ENCODE results near the gene TARM1.
A peak's percentile ranks its signal among the peaks of the same experiment; 100 is the strongest.

The TARM1 gene

DNA sequence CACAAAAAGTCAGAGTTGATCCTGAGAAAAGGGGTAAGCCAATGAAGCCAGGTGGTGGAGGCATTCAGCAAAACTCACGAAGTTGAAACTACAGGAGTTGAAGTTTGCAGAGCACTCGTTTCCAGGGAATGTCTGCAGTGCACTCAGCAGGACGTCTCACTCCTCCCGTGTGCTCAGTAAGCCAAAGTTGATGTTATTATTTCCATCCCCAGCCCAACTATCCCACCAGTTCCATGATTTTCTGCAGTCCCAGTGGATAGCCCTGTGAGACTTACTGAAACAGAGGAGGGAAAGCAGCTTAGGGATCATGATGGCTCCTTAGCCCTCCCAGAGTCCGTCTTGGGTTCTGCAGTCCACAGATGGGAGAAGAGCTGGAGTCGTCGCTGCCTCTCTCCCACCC, at the start of gene TARM1:
TARM1 (minus strand) TSS at position 334 of the 400 bp plus-strand sequence; CDS start at position 309, 25 bp downstream.
- DNase-seq (ENCODE audit: low spot score), result no peak

DNA sequence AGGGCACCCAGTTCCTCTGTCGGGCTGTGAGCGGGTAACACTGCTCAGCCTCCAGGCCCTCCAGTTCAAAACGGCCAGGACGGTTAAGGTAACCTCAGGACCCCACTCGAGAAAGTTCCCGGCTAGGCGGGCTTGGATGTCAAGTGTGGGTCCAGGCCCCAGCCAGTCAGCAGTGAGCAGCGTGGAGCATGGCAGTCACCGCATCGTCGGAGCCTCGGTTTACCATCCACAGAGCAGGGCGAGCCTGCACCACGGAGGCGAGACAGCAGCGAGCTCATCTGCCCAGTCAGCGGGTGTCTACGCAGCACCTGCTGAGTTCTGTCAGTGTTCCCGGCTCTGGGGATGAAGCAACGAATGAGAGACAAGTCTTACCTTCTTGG, 48.4 kb upstream of the TARM1 start:
- DNase-seq (ENCODE audit: low spot score), result no peak

DNA sequence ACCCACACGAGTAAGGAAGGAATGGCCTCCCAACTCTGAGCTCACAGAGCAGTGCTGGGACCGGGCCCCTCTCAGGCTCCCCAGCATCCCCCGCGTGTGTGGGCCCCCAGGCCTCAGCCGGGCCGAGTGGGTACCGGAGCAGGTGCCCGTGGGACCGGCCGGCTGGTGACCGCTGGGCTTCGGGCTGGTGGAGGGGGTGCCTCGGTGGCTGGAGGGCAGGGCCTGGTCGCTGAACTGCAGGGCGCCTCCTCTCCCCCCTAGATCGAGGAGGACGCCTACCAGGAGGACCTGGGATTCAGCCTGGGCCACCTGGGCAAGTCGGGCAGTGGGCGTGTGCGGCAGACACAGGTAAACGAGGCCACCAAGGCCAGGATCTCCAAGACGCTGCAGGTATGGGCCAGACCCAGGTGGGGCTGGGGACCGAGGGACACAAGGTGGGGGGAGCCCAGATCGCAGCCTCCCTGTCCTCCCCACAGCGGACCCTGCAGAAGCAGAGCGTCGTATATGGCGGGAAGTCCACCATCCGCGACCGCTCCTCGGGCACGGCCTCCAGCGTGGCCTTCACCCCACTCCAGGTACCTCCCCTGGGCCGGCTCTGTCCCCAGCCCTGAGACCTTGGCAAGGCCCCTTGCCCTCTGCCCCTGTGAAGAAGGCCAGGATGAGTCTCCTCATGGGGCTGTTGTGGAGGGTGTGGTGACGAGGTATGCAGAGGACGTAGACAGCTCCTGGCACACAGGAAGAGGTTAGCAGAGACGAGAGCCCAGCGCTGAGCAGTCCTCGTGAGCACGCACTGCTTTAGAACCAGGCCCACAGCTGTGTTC, 47.8 kb upstream of the TARM1 start:
- no peak for DNase-seq (ENCODE audit: low spot score)

DNA sequence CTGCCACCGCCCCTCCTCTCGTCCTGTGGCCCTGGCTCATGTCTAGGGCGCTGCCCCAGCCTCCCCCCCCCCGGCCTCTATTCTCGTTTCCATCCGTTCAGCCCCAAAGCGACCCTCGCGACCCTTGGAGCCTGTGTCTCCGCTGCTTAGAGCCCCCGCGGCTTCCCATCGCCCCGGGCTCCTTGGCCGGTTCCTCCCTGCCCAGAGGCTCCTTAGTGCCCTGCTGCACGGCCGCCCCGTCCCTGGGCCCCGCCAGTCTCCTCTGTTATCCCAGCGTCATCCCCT, 47.2 kb upstream of the TARM1 start:
- DNase-seq (ENCODE audit: low spot score), result no peak

DNA sequence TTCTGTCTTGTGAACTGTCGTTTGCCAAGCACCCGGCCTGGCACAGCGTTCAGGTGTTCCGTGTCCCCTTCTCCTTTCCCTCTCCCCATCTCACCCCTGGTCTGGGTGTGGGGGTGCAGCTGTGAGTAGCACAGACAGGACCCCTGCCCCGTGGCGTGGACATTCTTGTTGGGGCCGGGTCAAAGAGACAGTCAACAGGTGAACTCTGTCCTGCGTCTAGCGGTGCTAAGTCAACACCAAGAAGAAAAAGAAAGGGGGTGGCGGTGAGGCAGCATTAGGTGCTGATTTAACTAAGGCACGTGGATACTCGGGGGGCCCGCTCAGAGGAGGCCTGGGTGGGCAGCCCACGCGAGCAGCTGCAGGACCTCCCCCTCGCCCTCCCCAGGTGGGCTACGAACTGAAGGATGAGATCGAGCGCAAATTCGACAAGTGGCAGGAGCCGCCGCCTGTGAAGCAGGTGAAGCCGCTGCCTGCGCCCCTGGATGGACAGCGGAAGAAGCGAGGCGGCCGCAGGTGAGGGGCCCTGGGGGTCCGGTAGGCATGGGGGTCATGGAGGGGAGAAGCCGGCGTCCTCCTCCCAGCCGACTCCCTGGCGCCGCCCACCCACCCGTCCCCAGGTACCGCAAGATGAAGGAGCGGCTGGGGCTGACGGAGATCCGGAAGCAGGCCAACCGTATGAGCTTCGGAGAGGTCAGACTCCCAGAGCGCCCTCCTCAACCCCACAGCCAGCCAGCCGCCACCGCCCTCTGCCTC, 46.7 kb upstream of the TARM1 start:
- DNase-seq (ENCODE audit: low spot score), result no peak

DNA sequence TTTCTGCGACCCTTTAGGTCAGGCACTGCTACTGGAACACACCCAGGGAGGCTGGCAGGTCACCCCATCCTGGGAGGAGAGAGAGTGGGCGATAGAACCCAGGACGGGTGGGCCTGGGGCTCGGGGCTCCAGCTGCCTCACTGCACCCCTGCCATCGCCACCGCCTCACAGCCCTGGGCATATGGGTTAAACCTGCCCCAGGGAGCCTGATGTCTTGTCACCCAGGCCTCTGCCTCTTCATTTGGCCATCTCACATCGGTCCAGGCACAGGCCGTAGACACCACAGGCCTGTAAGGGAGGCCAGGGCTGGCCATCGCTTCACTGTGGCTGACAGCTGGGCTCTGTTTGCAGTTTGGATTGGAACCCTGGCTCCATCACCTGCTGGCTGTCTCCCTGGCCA, 44.5 kb upstream of the TARM1 start:
- no peak for DNase-seq (ENCODE audit: low spot score)

DNA sequence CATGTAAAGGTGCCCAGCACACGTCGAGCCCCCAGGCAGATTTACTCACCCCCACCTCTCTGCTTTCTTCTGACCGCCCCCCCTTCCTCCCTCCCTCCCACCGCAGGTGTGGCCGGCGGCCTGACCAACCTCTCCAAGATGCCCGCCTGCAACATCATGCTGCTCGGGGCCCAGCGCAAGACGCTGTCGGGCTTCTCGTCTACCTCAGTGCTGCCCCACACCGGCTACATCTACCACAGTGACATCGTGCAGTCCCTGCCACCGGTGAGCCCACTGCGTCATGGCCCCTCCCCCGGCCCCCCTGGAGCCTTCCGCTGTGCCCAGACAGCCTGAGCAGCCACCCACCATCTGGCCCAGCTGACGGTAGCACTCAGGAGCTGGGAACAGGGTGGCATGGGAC, 43.2 kb upstream of the TARM1 start:
- no peak for DNase-seq (ENCODE audit: low spot score)

DNA sequence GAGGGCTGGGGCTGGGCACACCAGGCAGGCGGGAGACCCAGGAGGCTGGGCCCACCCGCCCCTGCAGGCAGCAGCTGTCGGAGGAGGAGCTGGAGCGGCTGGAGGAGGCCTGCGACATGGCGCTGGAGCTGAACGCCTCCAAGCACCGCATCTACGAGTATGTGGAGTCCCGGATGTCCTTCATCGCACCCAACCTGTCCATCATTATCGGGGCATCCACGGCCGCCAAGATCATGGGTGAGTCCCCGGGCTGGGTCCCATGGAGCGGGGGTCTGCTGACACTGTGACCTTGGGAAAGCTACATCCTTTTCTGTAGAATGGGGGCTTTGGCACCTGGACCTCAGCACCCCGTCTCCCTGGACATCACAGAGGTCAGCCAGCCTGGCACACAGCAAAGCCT, 42.5 kb upstream of the TARM1 start:
- no peak for DNase-seq (ENCODE audit: low spot score)

DNA sequence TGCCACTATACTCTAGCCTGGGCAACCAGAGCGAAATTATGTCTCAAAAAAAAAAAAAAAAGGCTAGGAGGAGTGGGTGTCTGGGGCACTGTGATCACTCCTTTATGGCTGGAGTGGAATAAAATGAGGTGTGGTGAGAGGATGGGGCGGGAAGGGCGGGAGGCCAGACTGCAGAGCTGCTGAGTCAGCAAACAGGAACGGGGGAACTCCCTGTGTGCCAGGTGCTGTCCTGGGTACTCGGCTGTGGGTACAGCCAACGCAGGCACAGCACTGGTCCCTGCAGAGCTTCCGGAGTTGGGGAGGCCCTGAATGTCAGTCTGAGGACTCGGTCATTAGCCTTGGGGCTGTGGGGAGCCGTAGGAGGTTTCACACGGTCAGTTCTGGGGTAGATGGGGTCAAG, 40.1 kb upstream of the TARM1 start:
- no peak for DNase-seq (ENCODE audit: low spot score)

DNA sequence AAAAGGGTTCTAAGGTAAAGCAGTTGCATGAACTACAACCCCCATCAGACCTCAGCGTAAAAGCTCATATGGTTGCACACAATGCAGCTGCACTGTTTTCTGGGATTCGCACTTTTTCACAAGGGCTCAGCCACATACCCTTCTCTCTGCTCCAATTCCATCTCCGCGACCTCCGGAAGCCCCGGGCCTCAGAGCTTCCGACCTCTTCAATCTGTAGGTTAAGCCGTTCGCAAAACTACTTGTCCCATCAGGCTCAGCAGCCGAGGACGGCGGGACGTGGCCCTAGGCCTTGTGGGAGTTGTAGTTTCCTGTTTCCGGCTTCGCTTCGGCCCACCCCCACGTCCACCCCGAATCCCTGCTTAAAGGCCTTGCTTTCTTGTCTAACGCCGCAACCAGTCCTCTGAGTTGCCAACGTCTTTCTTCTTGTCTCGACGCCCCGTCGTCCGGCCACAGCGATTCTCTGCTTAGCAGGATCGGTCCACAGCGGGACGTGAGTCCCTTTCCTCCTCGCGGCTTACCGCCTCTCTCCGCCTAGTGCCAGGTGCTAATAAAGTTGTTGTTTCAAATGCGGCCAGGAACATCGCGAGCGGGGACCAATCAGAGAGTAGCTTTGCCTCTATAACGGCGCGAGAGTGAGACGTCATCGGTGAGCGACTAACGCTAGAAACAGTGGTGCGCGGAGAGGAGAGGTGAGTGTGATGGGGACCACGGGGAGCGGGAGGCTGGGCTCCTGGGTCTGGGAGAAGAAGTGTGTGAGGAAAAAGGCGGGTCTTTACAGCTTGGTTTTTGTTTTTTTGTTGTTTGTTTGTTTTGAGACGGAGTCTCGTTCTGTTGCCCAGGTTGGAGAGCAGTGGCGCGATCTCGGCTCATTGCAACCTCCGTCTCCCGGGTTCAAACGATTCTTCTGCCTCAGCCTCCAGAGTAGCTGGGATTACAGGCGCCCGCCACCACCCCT, 34.2 kb upstream of the TARM1 start, which contains the start of the genes PRPF31 and TFPT:
PRPF31 (plus strand) TSS at position 646 of the 955 bp plus-strand sequence. CDS start 2,525 bp downstream, outside the sequence.
TFPT (minus strand) TSS at position 549 of the 955 bp plus-strand sequence; CDS start at position 161, 388 bp downstream.
- peak; percentile 96 for DNase-seq (ENCODE audit: low spot score)

DNA sequence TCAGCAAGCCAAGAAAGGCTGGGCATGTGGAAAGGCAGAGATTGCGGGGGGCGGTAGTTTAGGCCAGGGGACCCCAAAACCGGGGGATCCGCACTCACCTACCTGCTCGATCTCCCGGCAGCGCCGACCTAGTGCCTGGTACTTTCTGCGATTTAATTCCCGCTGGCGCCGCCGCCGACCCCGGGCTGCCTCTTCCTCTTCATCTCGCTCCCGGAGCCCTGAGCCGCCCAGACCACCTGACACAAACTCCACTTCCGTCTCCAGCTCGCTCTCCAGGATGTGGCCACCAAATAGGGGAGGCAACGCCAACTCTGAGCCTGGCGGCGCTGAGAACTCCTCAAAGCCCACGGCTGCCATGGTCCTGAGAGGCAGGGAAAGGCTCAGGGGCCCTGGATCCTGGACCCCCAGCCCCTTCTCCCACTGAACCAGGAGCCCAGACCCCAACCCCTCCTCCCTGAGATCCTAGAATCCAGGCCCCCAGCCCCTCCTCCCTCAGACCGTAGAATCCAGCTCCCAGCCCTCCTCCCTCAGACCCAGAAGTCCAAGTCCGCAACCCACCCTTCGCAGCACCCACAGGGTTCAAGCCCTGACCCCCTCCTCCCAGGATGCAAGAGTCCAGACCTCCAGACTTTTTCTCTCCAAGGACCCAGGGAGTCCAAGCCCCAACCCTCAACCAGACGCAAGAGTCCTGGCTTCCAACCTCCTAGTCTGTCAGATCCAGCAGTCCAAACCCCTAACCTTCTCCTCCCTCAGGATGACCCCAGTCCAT, 33.4 kb upstream of the TARM1 start:
- peak; percentile 57 for DNase-seq (ENCODE audit: low spot score)

DNA sequence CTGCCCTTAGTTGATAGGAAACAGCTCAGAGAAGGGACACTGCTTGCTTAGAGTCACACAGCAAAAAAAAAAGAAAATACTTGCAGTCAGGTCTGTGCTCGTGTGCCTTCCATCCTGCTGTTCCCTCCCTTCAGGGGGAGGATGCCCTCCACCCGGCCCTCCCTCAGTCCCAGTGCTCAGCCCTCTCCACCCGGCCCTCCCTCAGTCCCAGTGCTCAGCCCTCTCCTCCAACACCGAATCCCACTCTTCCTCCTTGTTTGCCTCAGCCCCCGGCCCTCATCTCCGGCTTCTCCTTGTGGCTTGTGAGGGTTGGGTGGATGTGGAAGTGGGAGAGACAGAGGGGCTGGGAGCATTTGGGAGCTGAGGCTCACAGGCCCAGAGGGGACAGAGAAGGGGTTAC, 28.5 kb upstream of the TARM1 start:
- no peak for DNase-seq (ENCODE audit: low spot score)

DNA sequence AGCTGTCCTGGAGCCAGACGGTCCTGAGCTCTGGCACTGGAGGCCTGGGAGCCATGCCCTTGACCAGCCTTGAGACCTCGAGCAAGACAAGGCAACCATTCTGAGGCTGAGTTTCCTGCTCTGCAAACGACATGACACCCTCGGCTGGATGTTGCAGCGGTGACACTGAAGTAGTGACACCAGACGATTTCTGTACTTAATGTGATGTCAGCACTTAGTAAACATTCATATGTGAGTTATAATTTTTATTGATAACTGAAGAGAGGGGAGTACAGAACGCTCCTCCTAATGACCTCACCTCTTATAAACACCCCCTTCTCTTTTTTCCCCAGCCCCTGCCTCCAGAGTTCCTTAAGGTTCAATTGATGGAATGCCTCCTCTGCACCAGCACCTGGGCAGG, 27.3 kb upstream of the TARM1 start:
- no peak for DNase-seq (ENCODE audit: low spot score)

DNA sequence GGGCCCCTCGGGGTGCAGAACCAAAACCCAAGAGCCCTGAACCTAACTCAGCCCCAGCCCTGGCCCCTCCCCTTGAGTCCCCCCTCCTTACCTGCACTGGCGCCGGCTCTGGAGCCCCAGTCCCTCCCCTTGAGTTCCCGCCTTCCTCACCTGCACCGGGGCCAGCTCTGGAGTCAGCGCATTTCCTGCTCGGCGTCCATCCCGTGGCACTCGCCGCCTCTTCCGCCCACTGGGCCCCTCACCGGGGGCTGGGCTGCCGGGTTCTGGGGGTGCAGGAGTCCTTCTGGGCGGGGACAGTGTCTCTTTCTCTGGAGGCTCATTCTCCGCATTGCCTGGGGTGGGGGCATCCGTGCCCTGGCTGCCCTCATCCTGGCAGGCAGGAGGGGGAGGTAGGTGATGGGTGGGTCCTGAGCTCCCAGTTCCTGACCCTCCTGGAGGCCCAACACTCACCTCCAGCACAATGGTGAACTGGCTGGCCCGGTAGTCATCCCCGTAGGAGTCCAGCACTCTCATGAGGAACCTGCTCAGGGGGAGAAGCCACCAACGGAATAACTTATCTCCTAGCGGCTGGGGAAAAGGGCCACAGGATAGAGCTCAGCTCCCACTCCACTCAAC, 26.8 kb upstream of the TARM1 start:
- DNase-seq (ENCODE audit: low spot score), result no peak

DNA sequence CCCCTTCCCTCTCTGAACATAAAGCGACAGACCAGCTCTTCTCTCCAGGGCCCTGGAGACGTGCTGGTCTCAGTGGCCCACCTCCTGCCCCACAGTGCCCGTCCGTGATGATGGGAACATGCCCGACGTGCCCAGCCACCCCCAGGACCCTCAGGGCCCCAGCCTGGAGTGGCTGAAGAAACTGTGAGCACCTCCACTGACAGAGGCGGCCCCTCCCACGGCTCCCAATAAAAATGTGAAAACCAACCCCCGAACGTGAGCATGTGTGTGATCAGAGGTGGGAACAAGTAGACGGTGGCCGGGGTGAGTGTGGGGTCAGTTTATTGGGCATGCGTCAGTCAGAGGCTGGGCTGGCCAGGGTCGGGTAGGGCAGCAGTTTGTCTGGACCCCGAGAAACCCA, 25.6 kb upstream of the TARM1 start:
- no peak for DNase-seq (ENCODE audit: low spot score)

DNA sequence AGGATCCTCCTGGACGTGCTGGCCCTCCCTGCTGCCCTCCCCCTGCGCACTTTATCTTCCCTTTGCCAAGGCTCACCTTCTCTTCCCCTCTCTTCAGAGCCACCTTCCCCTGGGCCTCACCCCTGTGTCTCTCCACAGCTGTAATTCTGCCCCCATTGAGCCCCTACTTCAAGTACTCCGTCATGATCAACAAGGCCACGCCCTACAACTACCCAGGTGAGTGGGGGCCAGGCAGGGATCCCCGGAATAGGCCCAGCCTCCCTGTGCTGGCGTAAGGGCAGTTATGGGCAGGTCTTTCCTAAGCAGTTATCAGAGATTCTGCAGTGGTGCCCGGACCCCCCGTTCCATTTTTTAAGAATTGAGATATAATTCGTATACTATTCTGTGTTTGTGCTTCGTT, 24.6 kb upstream of the TARM1 start:
- DNase-seq (ENCODE audit: low spot score), result no peak

DNA sequence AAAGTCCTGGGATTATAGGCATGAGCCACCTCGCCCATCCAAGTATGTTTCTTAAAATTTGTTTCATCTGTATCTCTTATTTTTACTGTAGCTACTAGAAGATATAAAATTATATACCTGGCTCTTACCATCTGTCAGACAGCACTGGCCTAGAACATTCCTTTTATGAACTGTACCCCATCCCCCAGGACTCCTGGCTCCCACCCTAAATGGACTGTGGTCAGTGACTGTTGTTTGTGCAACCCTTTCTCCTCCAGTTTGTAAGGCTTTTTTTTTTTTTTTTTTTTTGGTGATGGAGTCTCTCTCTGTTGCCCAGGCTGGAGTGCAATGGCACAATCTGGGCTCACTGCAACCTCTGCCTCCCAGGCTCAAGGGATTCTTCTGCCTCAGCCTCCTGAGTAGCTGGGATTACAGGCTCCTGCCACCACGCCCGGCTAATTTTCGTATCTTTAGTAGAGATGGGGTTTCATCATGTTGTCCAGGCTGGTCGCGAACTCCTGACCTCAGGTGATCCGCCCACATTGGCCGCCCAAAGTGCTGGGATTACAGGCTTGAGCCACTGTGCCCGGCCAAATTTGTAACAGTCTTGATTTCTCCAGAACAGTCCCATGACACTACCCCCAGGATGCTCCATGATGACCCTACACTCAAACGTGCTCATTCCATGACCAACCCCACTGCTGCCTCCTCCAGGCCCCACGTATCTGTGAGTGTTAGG, 24.0 kb upstream of the TARM1 start:
- no peak for DNase-seq (ENCODE audit: low spot score)

DNA sequence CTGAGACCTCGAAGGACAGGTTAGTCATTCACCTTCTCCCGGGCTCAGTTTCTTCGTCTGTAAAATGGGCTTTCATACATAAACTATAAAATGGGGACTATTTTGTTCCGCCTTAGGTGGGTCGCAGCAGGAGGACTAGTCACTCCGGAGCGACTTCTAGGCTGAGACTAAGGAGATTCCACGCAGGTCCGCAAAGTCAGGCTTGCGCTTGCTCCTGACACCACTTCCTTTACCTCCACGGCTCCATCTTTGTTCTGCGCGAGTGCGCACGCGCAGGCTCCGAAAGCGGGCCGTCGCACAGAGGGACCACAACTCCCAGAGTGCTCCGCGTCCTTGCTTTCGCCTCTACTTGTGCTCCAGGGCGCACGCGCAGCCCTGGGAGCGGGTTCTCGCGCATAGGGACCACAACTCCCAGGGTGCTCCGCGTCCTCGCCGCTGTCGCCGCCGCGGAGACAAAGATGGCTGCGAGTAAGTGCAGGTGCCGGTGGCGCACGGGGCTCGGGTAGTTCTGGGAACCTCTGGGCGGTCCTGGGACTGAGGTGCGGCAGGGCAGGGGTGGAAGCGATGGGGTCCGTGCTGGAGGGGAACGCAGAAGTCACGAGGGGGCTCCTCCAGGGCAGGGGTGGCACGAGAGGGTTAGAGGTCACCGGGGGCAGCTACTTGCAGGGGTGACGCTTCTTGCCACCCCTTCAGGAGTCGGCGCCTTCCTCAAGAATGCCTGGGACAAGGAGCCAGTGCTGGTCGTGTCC, 21.4 kb upstream of the TARM1 start, which contains the start of gene NDUFA3:
NDUFA3 (plus strand) TSS at position 435 of the 749 bp plus-strand sequence; CDS start at position 459, 24 bp downstream.
- peak; percentile 98 for DNase-seq (ENCODE audit: low spot score)

DNA sequence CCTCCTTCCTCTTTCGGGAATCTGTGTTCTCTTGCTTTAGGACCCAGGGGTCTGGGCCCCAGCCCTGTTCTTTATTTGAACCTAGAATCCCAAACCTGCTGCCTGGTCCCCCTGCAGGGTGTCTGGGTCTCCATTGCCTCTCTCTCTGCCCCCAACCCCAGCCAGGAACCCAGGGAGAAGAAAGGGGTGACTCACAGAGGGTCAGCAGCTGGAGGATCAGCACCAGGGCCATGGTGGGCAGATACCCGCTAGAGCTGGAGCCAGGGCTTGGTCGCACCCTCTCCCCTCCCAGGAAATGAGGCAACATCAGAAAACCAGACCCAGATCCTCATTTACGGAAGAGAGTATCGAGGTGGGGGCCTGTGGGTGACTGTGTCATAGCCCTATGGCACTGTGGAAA, 19.4 kb upstream of the TARM1 start, which contains the start of gene OSCAR:
OSCAR (minus strand) TSS at position 243 of the 400 bp plus-strand sequence; CDS start at position 232, 11 bp downstream.
- DNase-seq (ENCODE audit: low spot score), result no peak

Data from ecto neural progenitor cell (in vitro differentiated cells).